Psoas muscle (tissue), 8 donors: Measurements from ENCODE around the gene TUFT1. TPM values are rescaled to one million over a fixed set of nuclear protein-coding genes. Genes with fewer than 3 reads are reported as not detected.
A peak's percentile ranks its signal among the peaks of the same experiment; 100 is the strongest.

ENCODE experiments used
- ATAC-seq, 4 donors: fragments of 200-7000 bp; cut with Tn5 transposase; one replicate each; pipeline ENCODE4 v1.9.1; 2020; ENCODE audit warnings: moderate library complexity in 3 of 4, mild to moderate bottlenecking in 2 of 4
- DNase-seq, 2 donors: peaks; one replicate each; pipeline ENCODE4 v3.0.0-alpha.2; 2020
- H3K27ac ChIP-seq: fragments of 200-600 bp; one replicate; pipeline ENCODE4 v1.8.0; 2022
- H3K27me3 ChIP-seq, 3 donors: fragments of 200-600 bp in 1 of 3; one replicate each; pipeline versions ENCODE4 v1.6.1 to v1.8.0; 2013 to 2022; ENCODE audit warnings: low read length in 2 of 3, mild to moderate bottlenecking in 2 of 3, moderate library complexity in 1 of 3; ENCODE audit not compliant: insufficient read depth in 3 of 3
- H3K36me3 ChIP-seq, 2 donors: fragments of 200-600 bp in 1 of 2; one replicate each; pipeline versions ENCODE4 v1.6.1 to v1.8.0; 2013 to 2022; ENCODE audit warnings: low read depth in 1 of 2, mild to moderate bottlenecking in 1 of 2, moderate library complexity in 1 of 2; ENCODE audit not compliant: insufficient read depth in 1 of 2
- H3K4me1 ChIP-seq: fragments of 200-600 bp; one replicate; pipeline ENCODE4 v1.8.0; 2022
- H3K4me3 ChIP-seq: fragments of 200-600 bp; one replicate; pipeline ENCODE4 v1.8.0; 2022; ENCODE audit warnings: mild to moderate bottlenecking
- H3K9me3 ChIP-seq: fragments of 200-600 bp; one replicate; pipeline ENCODE4 v1.8.0; 2022
- WGBS, 3 donors: extraction: QIAGEN DNeasy Blood & Tissue Kit; methylation state at CpG; one replicate each; pipeline versions ENCODE4 v1.1.6 to v1.1.7; 2013; 5-methylcytosine and 5-hydroxymethylcytosine counted together
- intact Hi-C, 2 donors: fragments of 100-400 bp; cut with DNase I; formaldehyde crosslinking; loops; one replicate each; pipeline versions ENCODE4 v1.11.0 to v1.14.2; 2022
- polyA plus RNA-seq, 3 donors: library from polyadenylated mRNA; stranded (reverse); fragments of 200-250 nt; gene quantifications; one replicate each; pipeline ENCODE4 v1.2.3, GENCODE V29; 2013
- total RNA-seq, 4 donors: library from RNA; stranded (reverse); fragmentation: NEBNext Ultra II Directional in 2 of 4; extraction: Animal tissue kit (Norgen Biotek cat#: 25700) in 2 of 4; gene quantifications; one replicate each; pipeline versions ENCODE4 v1.2.1 to v1.2.4, GENCODE V29; 2021 to 2023
- TF ChIP-seq, protein P1 (sequence below): fragments of 200-600 bp; IDR thresholded peaks from one replicate; pipeline ENCODE4 v1.8.0; 2022; ENCODE audit warnings: antibody characterized with exemption
- donor health status: healthy with polysubstance abuse.
- donor health status: DM: no; HTN: no; CAD: no; lungs with moderate emphysema.
- donor health status: Bipolar disorder and iron deficiency.
- donor health status: healthy.
- donor health status: DM: yes; HTN: yes; CAD: no.
- donor health status: DM: no; HTN: no; CAD: no.
- donor health status: DM: no; HTN: no; CAD: no.
- donor health status: DM: yes; HTN: yes; CAD: no.

TUFT1 gene
- total and polyA plus RNA-seq, 7 donors = 0.86 to 5.3 (median 1.2) TPM

DNA sequence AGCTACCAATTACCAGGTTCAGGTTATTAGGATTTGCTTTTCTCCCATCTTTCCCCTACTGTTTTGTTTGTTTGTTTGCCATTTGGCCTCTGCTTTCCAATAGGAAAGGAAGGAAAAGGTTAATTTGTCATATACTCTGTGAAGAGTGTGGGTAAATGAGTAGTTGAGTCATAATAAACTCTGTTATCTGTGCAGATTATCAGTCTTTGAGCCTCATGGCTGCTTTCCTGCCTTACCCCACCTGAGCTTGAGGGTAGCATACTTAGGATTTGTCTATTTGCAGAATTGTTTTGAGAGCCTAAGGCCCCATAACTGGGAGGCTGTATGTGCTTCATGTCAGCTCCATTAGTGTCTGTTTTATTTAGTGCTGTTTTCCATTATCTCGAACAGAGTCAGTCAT, 38.8 kb downstream of the TUFT1 start:
- Histone ChIP-seq H3K27me3 (no peaks in the 10 kb centered on the region), H3K9me3 (no peaks in the 10 kb centered on the region), H3K27ac (no peak overlapping the region), H3K4me3 (no peak overlapping the region), H3K4me1 (no peaks in the 10 kb centered on the region), H3K36me3 (peaks cover 0 to 17% of the 10 kb centered on the region in 2 donors)
- ATAC-seq = no peak
- 90 to 100% (median 100%) methylated on average over 1 of the region's 1 CpG for WGBS, 3 donors
- intact Hi-C loops = no loop called here
- DNase-seq = no peak
- TF ChIP-seq, protein P1, sequence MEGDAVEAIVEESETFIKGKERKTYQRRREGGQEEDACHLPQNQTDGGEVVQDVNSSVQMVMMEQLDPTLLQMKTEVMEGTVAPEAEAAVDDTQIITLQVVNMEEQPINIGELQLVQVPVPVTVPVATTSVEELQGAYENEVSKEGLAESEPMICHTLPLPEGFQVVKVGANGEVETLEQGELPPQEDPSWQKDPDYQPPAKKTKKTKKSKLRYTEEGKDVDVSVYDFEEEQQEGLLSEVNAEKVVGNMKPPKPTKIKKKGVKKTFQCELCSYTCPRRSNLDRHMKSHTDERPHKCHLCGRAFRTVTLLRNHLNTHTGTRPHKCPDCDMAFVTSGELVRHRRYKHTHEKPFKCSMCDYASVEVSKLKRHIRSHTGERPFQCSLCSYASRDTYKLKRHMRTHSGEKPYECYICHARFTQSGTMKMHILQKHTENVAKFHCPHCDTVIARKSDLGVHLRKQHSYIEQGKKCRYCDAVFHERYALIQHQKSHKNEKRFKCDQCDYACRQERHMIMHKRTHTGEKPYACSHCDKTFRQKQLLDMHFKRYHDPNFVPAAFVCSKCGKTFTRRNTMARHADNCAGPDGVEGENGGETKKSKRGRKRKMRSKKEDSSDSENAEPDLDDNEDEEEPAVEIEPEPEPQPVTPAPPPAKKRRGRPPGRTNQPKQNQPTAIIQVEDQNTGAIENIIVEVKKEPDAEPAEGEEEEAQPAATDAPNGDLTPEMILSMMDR = no peak

DNA sequence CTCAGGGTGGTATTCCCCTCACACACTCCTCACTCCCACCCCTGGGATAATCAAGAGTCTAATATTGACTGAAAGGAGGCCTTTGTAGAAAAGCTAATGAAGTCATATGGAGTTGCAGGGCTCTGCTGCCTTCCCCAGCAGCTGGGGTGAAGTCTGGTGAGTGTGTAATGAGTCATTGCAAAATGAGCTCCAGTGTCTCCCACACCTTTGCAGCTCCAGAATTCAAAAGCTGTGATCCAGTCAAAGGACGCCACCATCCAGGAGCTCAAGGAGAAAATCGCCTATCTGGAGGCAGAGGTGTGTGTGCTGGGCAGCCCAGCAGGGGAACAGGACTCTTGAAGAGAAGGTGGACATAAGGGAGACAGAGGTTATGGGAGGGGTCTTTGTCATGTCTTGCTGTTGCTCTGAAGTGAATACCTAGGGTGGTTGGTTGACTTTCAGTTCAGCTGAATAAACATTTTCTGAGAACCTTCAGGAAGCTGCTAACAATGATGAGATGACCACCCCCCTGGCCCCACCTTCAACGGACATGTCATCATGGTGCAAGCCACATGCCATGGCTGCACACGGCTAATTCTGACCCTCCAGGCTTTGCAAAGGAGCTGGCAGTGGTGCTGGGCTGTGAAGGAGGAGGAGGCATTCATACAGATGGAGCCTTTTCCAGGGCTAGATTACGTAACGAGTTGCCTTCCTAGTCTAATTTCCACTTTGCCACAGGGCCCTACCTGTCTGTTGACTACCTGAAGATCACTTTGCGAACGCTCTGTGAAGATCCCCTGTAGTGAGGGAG, 39.5 kb downstream of the TUFT1 start:
- intact Hi-C loops = no loop called here
- DNase-seq = no peak
- H3K27ac ChIP-seq = no peak overlapping the region
- H3K9me3 ChIP-seq = no peaks in the 10 kb centered on the region
- H3K4me3 ChIP-seq = no peak overlapping the region
- H3K4me1 ChIP-seq = no peaks in the 10 kb centered on the region
- no peaks in the 10 kb centered on the region for H3K27me3 ChIP-seq
- H3K36me3 ChIP-seq = peaks cover 0 to 14% of the 10 kb centered on the region in 2 donors
- TF ChIP-seq, protein P1 = no peak
- 77 to 83% (median 80%) methylated on average over 8 of the region's 8 CpGs for WGBS, 3 donors
- no peak for ATAC-seq

DNA sequence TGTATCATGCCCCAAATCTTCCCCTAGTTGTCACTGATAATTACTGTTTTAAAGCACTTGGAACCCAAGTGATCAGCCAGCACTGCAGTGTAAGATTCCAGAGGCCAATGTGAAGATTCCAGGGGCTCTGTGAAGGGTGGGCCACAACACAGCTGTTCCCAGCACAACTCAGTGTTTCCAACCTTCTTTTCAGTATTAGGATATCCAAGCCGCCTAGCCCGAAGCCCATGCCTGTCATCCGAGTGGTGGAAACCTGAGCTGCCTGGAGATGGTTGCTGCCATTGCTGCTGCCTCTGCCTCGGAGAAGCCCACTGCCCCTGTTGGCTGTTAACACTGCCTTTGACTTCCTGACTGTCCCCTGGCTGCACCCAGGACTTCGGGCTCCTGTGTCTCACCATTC, 41.3 kb downstream of the TUFT1 start:
- ATAC-seq = no peak
- TF ChIP-seq, protein P1 = no peak
- DNase-seq = no peak
- Histone ChIP-seq H3K4me1 (no peaks in the 10 kb centered on the region), H3K36me3 (peaks cover 0 to 3% of the 10 kb centered on the region in 2 donors), H3K4me3 (no peak overlapping the region), H3K27me3 (no peaks in the 10 kb centered on the region), H3K27ac (no peak overlapping the region), H3K9me3 (no peaks in the 10 kb centered on the region)
- 38 to 49% (median 47%) methylated on average over 5 of the region's 5 CpGs for WGBS, 3 donors
- intact Hi-C loops = no loop called here

DNA sequence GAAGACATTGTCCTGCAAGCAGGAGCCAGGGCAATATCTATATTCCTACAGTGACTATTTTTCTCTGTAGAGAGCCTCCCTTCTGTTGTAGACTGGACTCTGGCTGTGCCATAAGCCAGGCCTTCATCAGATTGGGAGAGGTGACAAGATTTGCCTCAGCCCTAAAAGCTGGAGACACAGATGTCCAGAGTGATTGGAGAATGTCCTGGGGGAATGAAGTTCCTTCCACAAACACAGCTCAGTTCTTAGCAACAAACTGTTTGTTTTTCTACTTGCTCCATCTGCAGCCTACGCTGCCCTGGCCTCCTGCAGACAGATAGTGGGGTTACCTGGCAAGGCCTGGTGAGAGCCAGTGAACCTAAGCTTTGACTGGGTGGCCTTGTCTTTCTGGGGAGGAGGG, 41.8 kb downstream of the TUFT1 start:
- 60 to 65% (median 63%) methylated on average over 1 of the region's 1 CpG for WGBS, 3 donors
- Histone ChIP-seq H3K9me3 (no peaks in the 10 kb centered on the region), H3K36me3 (peaks cover 0 to 3% of the 10 kb centered on the region in 2 donors), H3K27me3 (no peaks in the 10 kb centered on the region), H3K4me1 (no peaks in the 10 kb centered on the region), H3K27ac (no peak overlapping the region), H3K4me3 (no peak overlapping the region)
- intact Hi-C loops = no loop called here
- TF ChIP-seq, protein P1 = no peak
- DNase-seq (no peak), ATAC-seq (peak in 1 of 4 donors; percentile 17)
